KOPT-K1 (cell line): ENCODE results near the gene TNKS1BP1.
"Not testable (repeated sequence)": the region's sequence is repeated elsewhere in the genome, so short reads cannot be mapped to it uniquely, and the experiment has no call there.

Experiments used
- H3K27ac ChIP-seq: fragments of 200-600 bp; sonication (generic); 2 replicates; pipeline ENCODE4 v1.5.1; 2016; ENCODE audit warnings: antibody characterized with exemption, mild to moderate bottlenecking, low read depth, low read length; ENCODE audit not compliant: poor library complexity, severe bottlenecking
- H3K36me3 ChIP-seq: fragments of 200-600 bp; sonication (generic); 2 replicates; pipeline ENCODE4 v1.5.1; 2017; ENCODE audit warnings: antibody characterized with exemption, mild to moderate bottlenecking, low read length, moderate library complexity; ENCODE audit not compliant: insufficient read depth
- H3K9me3 ChIP-seq: fragments of 200-600 bp; sonication (generic); 2 replicates; pipeline ENCODE4 v1.5.1; 2017; ENCODE audit warnings: antibody characterized with exemption, low read length, mild to moderate bottlenecking; ENCODE audit not compliant: insufficient read depth, poor library complexity, severe bottlenecking

The TNKS1BP1 gene

GRCh38 chr11:57305523-57305922 is 19.2 kb downstream of the TNKS1BP1 start:
- Histone ChIP-seq H3K9me3 (no peaks in the 10 kb centered on the region), H3K27ac (no peak overlapping the region), H3K36me3 (peaks cover 18% of the 10 kb centered on the region; the same call in 1 of the 2 replicates)

DNA sequence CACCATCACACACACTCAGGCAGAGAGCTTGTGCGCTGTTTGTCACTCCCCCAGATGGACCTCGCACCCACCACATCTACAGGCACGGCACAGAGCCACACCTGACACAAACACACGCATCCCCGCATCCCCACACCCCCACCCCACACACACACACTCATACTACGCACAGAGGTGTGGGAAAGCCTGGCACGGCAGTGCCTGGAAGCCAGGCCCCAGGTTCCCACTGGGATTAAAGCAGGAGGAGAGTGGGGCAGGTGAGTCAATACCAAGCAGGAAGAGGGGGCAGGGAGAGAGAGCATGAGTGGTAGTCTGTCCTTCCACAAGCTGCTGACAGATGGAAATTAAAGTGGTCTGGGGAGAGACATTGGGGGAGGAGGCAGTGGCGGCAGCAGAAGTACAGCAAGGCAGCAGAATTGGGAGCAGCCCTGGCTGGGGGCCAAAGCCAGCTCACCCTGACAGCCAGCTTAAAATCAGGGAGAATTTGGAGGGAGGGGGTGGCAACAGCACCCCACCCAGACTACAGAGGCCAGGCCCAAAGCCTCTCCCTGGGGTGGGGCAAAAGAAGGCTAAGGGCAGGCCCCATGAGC is 20.7 kb downstream of the TNKS1BP1 start:
- Histone ChIP-seq H3K27ac (no peak overlapping the region), H3K9me3 (peaks cover 7% of the 10 kb centered on the region), H3K36me3 (peaks cover 25% of the 10 kb centered on the region)

- Histone ChIP-seq H3K27ac (no peak overlapping the region), H3K9me3 (peaks cover 9% of the 10 kb centered on the region), H3K36me3 (peaks cover 28% of the 10 kb centered on the region)
Measured at GRCh38 chr11:57303280-57303989, 21.3 kb downstream of the TNKS1BP1 start.

- peaks cover 28% of the 10 kb centered on the region for H3K36me3 ChIP-seq
- peaks cover 9% of the 10 kb centered on the region for H3K9me3 ChIP-seq
- no peak overlapping the region for H3K27ac ChIP-seq
Measured at GRCh38 chr11:57302489-57302888, 22.3 kb downstream of the TNKS1BP1 start.

DNA sequence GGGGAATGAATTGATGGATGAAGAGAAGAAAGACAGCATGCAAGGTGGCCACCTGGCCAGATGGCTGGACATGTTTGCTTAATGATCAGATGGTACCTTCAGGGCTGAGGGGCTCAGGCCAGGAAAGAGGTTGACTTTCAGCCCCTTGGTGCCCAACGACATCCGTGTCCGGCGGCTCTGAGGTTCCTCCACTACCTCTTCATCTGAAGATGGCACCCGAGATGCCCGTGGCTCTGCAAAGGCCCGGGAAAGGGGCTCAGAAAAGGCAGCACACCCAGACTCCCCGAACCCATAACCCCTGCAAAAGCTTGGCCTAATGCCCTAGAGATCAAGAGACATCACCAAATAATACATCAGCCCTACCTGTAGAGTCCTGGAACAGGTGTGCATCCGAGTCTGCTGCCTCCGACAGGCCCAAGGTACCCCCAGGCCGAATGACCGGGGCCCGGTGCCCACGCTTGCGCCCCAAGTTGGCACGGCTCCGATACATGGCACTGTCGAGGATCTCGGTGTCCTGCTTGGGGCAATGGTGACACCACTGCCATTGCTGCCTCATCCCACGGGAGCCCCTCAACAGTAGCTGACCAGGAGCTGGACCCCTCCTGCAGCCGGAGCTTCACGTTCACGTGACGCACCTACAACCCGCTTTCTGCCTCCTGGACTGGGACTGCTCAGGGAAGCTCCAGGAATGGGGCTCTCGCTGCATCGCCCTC is 22.9 kb downstream of the TNKS1BP1 start:
- Histone ChIP-seq H3K27ac (no peak overlapping the region), H3K9me3 (peaks cover 9% of the 10 kb centered on the region), H3K36me3 (peaks cover 28% of the 10 kb centered on the region)

GRCh38 chr11:57300785-57301184 is 24.0 kb downstream of the TNKS1BP1 start:
- peaks cover 9% of the 10 kb centered on the region for H3K9me3 ChIP-seq
- peaks cover 28% of the 10 kb centered on the region for H3K36me3 ChIP-seq

GRCh38 chr11:57299150-57299737 is 25.5 kb downstream of the TNKS1BP1 start:
- Histone ChIP-seq H3K9me3 (peaks cover 9% of the 10 kb centered on the region), H3K36me3 (peaks cover 28% of the 10 kb centered on the region), H3K27ac (no peak overlapping the region)

More at GRCh38 chr11:57300785-57301184, 24.0 kb downstream of the TNKS1BP1 start:
- H3K27ac ChIP-seq: no peak overlapping the region

DNA sequence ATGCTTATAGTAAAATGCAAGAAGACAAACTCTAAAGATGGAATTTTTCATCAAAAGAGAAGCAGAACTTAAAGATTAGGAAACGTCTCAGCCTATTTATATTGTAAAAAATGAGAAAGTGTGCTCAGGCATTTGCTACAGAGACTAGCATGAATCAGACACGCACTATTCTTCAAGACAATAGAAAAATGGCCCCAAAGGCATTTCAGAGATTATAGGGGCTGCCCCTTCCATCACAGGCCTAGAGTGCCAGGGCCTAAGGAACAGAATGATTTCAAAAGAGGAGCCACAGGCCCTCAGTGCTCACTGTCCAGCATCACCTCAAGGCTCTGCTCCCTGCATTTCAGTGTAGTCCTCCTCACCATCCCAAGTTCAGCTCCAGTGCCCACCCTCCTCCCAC is 27.5 kb downstream of the TNKS1BP1 start:
- Histone ChIP-seq H3K27ac (no peak overlapping the region), H3K36me3 (peaks cover 28% of the 10 kb centered on the region), H3K9me3 (peaks cover 9% of the 10 kb centered on the region)

DNA sequence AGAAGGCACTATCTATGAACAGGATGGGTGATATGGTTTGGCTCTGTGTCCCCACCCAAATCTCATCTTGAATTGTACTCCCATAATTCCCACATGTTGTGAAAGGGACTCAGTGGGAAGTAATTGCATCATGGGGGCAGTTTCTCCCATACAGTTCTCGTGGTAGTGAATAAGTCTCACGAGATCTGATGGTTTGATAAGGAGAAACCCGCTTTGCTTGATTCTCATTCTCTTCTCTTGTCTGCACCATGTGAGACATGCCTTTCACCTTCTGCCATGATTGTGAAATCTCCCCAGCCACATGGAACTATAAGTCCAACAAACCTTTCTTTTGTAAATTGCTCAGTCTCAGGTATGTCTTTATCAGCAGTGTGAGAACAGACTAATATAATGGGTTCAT is 28.5 kb downstream of the TNKS1BP1 start:
- not testable (repeated sequence) for H3K9me3 ChIP-seq, H3K27ac ChIP-seq
- H3K36me3 ChIP-seq: peaks cover 23% of the 10 kb centered on the region

DNA sequence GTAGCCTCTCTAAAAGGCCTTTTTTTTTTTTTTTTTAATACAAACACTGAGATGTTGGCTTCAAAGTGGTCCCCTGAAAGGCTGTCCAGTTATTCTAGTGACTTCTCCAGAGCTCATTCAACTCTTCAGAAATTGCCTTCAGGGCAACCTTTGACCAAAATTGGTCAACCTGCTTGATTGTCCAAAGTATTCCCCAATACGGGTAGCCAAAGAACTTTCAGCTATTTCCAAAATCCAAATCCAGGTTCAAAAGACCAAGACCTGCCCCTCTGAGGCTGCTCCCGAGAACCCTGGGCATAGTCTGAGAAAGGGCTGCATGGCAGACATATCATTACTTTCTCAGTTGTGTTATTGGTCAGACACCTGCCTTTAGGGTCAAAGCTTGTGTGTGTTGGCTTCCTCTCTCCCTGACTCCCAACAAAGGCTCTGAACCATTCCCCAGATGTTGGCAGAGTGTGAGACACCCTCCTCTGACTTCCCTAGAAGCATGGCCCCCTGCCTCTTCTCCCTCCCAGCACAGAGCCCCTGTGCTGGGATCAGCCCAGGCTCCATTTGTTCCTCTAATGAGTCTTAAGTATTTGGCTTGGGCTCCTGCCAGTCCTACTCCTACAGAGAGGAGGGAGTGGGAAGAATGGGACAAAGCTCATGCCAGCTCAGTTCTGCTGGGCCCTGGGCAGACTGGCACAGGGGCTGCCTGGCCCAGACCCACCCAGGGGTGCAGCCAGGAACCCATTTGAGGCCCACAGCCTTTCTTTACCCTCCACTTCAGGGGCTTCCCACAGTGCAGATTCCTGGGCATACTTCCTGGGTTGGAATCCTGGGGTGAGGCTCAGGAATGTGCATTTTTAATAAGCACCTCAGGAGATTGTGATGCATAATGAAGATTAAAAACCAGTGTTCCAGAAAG is 30.3 kb downstream of the TNKS1BP1 start:
- peaks cover 6% of the 10 kb centered on the region for H3K9me3 ChIP-seq
- peaks cover 6% of the 10 kb centered on the region for H3K36me3 ChIP-seq
- H3K27ac ChIP-seq: no peak overlapping the region

- H3K36me3 ChIP-seq: no peaks in the 10 kb centered on the region
- H3K27ac ChIP-seq: no peak overlapping the region
- no peaks in the 10 kb centered on the region for H3K9me3 ChIP-seq
Measured at GRCh38 chr11:57290288-57290687, 34.5 kb downstream of the TNKS1BP1 start.

DNA sequence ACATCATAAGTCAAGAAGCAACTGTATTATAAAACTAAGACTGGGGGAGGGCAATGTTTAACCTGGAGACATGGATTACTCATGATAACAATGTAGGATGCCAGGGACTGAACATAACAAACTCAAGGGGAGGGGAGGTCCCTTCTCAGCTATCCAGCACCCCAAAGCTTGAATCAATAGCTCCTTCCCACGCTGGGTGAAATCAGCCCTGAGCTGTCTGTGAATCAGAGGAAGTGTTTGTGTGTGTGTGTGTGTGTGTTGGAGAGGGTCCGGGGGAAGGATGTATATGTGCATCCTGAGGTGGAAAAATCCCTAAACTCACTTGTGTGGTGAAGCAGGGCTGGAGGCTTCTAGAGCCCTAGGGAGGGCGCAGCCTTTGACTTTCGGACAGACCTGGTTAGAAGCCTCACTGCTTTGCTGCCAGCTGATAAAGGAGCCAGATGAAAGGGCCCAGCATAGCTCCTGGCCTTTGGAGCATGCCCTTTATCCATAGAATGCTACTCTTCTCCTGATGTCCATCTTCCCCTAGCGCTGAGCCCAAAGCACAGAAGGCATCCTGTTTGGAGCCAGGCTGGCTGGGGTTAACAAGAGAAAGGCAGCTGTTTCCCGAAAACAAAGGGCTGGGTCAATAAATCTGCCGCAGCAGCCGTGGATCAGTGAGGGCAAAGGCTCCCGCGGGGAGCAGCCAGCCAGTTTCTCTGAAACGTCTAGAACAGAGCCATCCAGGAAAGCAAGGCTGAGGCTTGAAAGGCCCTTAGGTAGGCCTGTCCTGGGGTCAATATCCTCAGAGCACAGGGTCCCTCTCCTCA is 35.8 kb downstream of the TNKS1BP1 start:
- Histone ChIP-seq H3K36me3 (no peaks in the 10 kb centered on the region), H3K27ac (no peak overlapping the region), H3K9me3 (no peaks in the 10 kb centered on the region)

GRCh38 chr11:57287884-57288283 is 36.9 kb downstream of the TNKS1BP1 start:
- no peaks in the 10 kb centered on the region for H3K9me3 ChIP-seq
- no peaks in the 10 kb centered on the region for H3K36me3 ChIP-seq
- H3K27ac ChIP-seq: no peak overlapping the region
